Breast epithelium (tissue), 3 donors: ENCODE data around the gene PARVB.

Experiments
- POLR2A ChIP-seq: fragments of 450-650 bp; IDR thresholded peaks from one replicate; pipeline ENCODE4 v1.6.1; 2016; ENCODE audit warnings: antibody characterized with exemption, mild to moderate bottlenecking, moderate library complexity
- POLR2AphosphoS5 ChIP-seq, 3 donors: sonication (generic); formaldehyde crosslinking; IDR thresholded peaks; one replicate each; pipeline ENCODE4 v1.6.1; 2017; ENCODE audit warnings: antibody characterized with exemption in 3 of 3
- TF ChIP-seq, protein P1 (sequence below), 3 donors: fragments of 450-650 bp; IDR thresholded peaks; one replicate each; pipeline ENCODE4 v1.5.1; 2016 to 2017; ENCODE audit warnings: antibody characterized with exemption in 3 of 3, mild to moderate bottlenecking in 3 of 3, moderate library complexity in 3 of 3

DNA sequence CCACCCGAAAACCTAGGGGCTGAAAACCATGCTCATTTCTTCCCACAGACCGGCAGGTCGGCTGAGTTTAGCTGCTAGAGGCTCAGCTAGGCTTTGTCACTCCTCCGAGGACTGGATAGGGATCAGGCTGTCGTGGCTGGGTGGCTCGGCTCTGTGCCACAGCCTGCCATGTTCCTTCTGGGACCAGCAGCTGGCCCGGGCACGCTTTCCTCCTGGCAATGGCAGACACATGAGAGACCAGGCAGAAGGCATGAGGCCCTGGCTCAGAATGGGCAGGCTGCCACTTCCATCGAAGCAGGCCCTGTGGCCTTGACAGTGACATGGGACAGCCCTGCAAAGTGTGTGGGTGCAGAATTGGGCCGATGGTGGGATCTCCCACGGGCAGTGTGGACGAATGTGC is 177.6 kb downstream of the PARVB start:
- TF ChIP-seq, protein P1, sequence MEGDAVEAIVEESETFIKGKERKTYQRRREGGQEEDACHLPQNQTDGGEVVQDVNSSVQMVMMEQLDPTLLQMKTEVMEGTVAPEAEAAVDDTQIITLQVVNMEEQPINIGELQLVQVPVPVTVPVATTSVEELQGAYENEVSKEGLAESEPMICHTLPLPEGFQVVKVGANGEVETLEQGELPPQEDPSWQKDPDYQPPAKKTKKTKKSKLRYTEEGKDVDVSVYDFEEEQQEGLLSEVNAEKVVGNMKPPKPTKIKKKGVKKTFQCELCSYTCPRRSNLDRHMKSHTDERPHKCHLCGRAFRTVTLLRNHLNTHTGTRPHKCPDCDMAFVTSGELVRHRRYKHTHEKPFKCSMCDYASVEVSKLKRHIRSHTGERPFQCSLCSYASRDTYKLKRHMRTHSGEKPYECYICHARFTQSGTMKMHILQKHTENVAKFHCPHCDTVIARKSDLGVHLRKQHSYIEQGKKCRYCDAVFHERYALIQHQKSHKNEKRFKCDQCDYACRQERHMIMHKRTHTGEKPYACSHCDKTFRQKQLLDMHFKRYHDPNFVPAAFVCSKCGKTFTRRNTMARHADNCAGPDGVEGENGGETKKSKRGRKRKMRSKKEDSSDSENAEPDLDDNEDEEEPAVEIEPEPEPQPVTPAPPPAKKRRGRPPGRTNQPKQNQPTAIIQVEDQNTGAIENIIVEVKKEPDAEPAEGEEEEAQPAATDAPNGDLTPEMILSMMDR (IDR thresholded peaks at IDR 0.05): no peak
- no peak for TF ChIP-seq POLR2A
- no peak for TF ChIP-seq POLR2AphosphoS5 (IDR thresholded peaks at IDR 0.05)
